Stimulated activated CD4-positive, alpha-beta T cell treated with anti-CD3 and anti-CD28 coated beads, Interleukin-15, amount 100 ng/mL, for 1 hour (primary cell): ENCODE results near the gene PCGF3.
"Not testable (repeated sequence)": the region's sequence is repeated elsewhere in the genome, so short reads cannot be mapped to it uniquely, and the experiment has no call there.

Experiments used
- DNase-seq, 2 donors: peaks; one replicate each; pipeline ENCODE4 v3.0.0-alpha.2; 2020; ENCODE audit warnings: low read depth in 1 of 2, low spot score in 1 of 2

PCGF3 gene

DNA sequence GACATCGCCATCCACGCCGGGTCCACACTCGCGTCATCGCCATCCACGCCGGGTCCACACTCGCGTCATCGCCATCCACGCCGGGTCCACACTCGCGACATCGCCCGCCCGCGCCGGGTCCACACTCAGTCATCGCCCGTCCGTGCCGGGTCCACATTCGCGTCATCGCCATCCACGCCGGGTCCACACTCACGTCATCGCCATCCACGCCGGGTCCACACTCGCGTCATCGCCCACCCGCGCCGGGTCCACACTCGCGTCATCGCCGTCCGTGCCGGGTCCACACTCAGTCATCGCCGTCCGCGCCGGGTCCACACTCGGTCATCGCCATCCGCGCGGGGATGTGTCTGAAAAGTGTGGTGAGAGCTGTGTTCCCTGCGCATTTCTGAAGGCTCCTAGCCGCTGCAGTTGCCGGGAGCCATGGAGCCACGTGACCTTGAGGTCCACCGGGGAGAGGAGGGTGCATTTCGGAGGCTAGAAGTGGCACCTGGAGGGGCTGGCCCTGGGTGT, 17.3 kb downstream of the PCGF3 start:
- no peak for DNase-seq

DNA sequence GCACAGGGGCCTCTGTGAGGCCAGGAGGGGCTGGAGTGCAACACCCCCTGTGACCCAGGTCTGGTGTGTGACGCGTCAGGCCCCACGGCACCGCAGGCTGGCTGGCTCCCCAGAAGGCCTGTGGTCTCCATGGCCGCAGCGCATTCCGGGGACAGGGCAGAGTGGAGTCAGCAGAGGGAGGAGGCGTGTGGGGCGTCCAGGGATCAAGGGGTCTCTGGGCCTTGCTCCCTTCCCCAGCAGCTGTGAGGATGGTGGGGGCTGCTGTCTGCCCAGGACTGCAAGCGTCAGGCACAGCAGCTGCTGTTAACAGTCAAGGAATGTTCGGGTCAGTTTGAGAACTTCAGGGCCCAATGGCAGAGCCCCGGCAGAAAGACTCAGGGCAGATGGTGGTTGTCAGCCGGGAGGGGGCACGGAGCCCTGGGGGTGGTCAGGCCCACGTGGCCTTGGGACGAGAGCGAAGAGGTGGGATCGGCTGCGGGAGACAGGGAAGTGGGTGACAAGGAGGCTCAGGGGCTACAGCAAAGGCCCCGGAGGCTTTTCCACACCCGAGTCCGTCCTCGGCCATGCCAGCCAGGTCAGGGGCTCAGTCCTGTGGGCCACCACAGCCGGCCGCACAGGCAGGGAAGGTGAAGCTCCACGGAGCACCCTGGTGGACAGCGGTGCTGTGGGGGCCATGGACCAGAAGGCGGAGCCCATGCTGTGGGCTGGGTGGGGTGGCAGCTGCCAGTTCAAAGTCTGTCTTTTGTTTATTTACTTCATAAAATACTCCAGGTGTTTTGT, 18.3 kb downstream of the PCGF3 start:
- DNase-seq = no peak

DNA sequence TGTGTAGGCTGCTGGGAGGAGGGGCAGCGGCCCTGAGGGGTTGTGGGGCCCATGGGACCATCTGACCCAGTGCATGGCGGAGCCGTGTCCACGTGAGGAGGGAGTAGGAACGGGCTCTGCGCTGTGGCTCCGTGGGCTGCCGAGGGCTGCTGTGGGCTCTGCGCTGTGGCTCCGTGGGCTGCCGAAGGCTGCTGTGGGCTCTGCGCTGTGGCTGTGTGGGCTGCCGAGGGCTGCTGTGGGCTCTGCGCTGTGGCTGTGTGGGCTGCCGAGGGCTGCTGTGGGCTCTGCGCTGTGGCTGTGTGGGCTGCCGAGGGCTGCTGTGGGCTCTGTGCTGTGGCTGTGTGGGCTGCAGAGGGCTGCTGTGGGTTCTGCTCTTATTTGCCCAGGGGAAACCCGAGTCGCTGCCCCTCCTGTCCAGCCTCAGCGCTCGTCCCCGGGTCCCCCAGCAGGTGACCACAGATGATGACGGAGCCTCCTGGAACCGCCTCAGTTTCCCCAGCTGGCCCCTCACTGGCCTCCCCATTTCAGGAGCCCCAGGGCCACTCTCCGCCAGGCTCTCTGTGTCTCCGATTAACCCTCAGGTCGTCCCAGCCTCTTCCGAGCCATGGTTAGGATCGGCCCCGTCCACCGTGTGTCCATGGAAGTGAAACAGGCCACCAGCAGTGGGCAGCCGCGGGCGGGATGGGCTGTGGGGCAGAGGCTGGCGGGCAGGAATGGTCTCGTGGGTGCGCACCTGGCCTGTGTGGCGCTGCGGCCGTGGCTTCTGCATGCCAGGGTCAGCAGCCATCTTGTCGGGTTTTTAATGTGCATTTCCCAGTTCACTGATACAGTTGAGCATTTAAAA, 20.0 kb downstream of the PCGF3 start:
- no peak for DNase-seq

DNA sequence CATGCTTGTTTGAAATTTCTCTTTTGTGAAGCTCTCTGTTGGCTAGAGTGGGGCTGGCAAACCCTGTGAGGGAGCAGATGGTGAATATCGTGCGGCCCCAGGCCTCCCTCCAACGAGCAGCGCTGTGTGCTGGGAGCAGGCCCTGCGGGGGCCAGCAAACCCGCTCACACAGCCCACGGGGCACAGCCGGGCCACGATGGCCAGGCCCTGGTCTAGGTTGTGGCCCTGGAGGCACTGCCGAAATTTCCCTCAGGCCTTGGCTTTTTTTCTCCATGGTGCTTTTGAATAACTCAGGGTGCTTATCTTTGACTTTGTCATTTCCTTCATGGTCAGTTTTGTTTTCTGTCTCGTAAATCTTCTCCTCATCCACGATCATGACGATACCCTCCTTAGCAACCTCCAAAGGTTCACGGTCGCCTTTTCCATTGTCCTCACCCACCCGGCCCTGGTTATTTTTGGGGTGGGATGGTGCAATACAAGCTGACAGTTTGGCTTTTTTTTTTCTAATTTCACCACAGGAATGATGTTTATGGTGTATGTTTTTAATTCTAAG, 20.7 kb downstream of the PCGF3 start:
- DNase-seq = no peak

DNA sequence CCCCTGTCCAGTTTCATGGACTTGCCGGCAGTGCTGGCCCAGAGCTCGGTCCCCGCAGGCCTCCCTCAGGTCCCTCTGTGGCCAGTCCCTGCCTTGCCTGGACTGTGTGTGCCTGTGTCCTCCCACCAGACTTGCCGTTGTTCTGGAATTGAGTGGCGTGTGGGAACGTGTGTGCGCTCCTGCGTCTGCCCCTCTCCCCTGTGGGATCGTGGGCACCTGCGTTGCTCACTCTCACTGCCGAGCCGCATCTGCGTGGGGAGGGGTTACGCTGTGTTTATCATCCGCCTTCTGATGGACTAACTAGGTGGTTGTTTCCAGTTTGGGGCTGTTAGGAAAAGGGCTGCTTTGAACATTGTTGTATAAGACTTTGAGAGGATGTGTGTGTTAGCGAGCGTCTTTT, 21.2 kb downstream of the PCGF3 start:
- DNase-seq = no peak

DNA sequence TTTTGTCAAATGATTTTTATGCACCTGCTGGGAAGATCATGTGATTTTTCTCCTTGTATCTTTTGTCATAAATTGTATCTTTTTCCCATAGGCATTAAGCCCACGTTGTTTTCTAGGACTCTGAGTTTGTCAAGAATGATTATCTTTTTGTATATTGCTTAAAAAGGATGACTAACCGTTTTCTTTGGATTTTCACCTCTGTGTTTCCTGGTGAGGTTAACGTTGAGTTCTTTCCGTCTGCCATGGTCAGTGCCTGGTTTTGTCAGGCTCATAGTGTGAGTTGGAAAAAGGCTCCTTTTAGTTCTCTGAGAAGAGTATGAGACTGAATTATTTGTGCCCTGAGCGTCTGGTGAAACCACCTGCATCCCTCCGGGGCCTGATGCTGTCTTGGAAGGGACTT, 21.9 kb downstream of the PCGF3 start:
- DNase-seq = no peak

DNA sequence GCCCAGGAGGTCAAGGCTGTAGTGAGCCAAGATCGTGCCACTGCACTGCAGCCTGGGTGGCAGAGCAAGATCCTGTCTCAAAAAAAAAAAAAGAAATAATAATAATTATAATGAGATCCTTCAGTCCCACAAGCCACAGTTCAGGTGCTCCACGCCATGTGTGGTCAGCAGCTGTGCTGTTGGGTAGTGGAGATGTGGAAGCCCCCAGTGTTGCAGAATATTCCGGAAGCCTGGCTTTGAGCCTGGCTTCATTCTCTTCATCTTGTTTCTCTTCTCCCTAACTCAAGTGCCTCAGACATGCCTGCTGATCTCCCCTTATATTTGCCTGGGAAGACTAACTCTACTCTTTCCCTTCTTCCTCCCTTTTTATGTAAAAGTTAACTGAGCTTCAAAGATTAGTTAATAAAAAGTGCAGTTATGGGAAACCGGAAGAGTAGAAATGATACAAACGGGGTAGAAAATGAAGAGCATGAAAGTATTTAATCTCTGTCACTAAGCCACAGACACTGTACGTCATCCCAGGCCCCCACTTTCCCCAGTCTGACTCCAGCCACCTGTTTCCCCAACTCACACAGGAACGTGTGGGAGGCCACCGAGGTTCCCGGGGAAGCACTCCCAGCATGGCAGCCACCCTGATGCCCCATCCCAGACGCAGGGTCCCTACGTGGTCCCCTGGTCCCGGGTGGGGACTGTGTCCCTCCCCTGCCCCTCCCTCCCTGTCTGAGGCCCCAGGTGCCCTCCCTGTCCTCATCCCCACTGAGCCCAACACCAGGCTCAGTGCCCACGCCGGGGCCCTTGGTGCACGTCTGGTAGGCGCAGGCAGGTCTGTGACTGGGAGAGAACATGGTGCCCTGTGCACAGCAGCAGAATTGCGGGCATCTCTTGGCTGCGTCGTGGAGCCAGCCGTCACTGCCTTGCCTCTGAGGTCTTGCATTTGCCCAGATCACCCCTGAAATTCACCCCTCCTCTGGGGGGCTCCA, 24.0 kb downstream of the PCGF3 start:
- DNase-seq = no peak

DNA sequence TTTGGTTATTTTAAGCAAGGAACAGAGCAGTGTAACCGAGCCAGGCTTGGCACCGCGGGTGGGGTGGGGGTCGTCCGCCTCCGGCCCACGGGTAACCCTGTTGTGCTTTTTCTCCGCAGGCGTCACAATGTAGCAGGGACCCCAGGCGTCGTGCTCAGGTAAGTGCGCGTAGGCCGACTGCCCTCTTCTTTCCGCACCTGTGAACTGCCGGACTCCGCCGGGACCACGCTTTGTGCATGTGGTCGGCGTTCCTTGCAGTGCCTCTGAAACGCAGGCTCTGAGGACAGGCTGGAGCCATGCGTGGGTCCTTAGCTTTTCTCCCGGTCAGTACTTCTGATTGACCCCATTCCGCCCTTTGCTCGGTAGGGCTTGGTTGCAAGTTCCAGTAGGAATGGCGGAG, 24.9 kb downstream of the PCGF3 start:
- DNase-seq = no peak

DNA sequence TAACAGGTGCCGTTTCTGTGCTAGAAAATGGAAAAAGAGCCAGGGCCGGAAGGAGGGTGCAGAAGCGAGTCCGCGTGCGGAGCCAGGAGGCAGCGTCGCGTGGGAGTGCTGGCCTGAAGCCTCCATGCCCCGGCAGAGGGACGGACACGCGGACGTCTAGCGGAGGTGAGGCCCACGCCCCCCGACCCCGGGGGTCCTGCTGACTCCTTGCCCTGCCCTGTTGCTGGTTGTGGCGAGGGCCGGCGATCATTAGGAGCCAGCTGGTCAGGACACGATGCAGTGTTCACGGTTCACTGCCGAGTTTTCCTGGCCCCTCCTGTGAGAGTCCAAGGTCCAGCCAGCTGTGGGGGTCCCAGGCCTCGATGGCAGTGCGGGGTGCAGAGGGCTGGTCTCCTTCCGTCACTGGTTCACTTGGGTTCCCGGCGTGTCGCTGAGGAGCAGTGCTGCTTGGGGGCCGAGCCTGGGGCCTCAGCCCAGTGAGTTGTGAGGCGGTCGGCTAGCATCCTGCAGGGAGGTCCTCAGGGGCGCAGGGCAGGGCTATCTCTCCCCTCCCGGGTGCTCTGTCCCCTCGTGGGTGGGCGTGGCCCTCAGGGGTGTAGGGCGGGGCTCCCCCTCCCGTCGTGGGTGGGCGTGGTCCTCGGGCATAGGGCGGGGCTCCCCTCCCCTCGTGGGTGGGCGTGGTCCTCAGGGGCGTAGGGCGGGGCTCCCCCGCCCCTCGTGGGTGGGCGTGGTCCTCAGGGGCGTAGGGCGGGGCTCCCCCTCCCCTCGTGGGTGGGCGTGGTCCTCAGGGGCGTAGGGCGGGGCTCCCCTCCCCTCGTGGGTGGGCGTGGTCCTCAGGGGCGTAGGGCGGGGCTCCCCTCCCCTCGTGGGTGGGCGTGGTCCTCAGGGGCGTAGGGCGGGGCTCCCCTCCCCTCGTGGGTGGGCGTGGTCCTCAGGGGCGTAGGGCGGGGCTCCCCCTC, 25.6 kb downstream of the PCGF3 start:
- not testable (repeated sequence) for DNase-seq

DNA sequence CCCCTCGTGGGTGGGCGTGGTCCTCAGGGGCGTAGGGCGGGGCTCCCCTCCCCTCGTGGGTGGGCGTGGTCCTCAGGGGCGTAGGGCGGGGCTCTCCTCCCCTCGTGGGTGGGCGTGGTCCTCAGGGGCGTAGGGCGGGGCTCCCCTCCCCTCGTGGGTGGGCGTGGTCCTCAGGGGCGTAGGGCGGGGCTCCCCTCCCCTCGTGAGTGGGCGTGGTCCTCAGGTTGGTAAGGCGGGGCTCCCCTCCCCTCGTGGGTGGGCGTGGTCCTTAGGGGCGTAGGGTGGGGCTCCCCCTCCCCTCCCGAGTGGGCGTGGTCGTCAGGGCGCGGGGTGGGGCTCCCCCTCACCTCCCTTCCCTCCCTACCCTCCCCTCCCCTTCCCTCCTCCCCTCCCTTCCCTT, 26.3 kb downstream of the PCGF3 start:
- DNase-seq = not testable (repeated sequence)

DNA sequence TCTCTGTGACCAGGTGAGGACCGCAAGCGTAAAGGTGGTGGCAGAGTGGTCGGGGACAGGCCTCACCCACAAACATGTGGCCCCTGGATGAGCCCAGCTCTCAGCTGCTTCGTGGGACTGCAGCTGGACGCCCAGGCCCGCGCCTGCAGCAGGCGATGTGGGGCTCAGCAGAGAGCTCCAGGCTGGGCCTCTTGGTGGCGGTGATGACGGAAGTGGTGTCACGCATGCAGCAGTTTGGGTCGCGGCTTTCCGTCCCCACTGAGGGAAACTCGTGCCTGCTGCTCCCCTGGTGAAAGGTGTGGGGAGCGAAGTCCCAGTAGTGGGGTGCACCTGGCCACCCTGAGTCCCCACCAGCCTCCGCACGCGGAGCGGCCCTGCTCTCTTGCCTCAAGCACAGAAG, 26.9 kb downstream of the PCGF3 start:
- no peak for DNase-seq

DNA sequence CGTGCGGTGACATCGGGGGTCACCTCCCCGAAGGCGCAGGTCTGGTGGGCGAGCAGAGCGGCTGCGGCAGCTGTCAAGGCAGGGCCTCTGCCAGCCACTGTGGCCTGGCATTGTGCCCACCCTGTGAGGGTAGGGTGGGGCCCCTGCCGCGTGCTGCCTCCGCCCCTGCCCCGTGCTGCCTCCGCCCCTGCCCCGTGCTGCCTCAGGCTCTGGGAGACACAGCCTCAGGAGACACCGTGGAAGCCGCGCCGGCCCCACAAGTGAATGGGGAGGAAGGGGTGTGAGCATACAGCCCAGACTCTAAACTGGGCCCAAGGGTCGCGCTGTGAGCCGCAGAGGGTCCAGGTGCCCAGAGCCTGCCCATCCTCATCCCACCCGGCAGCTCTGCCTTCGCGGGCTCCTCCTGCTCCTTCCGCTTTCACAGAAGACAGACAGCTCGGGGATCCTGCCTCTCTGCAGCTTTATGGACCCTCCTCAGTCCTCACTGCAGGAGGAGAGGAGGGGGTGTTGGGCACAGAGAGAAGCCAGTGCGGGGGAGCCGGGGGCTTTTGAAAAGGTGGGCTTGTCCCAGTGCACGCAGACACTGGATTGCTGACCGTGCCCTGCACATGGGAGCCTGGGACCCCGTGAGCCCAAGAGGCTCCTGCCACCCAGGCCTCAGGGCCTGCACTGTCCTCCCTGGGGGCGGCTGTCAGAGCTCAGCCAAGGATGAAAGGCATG, 27.4 kb downstream of the PCGF3 start:
- DNase-seq = no peak

DNA sequence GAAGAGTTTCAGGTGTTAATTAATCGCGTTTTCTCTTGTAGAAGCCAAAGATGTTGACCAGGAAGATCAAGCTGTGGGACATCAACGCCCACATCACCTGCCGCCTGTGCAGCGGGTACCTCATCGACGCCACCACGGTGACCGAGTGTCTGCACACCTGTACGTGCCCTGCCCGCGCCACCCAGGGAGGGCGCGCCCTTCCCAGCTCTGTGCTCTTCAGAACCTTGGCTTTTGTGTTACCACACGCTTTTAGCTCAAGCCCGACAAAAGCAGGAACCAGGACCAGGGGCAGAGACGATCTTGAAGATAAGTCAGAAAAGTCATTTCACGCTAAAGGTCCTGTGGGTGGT, 28.0 kb downstream of the PCGF3 start:
- DNase-seq = no peak

DNA sequence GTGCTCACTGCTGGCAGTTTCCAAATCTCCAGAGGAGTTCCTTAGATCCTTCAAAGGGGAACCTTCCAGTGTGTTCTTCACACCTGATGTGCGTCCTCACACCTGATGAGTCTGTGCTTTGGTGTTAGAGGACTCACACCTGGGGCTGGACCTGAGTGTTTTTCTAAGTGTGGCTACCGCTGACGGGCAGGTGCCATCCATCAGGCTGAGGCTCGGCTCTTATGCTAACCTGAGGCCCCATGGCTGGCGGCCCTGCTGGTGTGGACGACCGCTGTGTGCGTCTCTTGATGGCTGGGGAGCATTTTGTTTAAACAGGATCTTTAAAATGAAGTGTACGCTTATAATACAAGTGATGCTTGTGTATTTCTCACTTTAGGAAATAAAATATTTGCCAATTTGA, 28.4 kb downstream of the PCGF3 start:
- DNase-seq = no peak

DNA sequence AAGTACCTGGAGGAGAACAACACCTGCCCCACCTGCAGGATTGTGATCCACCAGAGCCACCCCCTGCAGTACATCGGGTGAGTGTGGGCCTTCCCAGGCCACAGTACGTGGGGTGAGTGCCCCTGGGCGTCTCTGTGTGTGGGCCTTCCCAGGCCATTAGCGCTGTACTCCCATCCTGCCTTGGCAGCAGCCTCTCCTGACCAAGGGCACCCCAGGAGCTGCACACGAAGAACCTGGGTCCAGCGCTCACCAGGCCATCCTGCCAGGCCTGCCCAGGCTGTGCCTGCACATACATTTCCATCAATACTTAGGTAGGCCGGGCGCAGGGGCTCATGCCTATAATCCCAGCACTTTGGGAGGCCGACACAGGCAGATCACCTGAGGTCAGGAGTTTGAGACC, 29.3 kb downstream of the PCGF3 start:
- DNase-seq = no peak

DNA sequence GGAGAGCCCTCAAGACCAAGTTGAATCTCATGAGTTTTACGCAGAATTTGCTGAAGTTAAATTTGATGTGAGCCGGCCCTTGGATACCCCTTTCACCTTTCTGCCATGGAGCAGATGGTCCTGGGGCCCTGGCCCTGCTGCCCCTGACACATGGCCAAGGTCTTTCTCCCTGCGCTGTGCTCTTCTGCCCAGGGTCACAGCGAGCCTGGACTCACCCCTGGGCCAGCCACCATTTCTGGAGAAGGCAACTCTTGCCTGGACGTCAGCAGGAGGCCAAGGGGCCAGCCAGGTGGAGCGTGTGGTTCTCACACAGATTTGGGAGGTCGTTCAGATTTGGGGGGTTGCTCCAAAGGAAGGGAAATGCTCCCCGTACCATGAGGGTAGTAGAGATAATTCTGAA, 30.0 kb downstream of the PCGF3 start:
- DNase-seq = no peak

DNA sequence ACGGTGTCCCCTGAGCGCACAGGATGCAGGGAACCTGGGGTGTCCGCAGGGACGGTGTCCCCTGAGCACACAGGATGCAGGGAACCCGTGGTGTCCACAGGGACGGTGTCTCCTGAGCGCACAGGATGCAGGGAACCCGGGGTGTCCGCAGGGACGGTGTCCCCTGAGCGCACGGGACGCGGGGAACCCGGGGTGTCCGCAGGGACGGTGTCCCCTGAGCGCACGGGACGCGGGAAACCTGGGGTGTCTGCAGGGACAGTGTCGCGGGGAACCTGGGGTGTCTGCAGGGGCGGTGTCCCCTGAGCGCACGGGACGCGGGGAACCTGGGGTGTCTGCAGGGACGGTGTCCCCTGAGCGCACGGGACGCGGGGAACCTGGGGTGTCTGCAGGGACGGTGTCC, 30.9 kb downstream of the PCGF3 start:
- DNase-seq = not testable (repeated sequence)

DNA sequence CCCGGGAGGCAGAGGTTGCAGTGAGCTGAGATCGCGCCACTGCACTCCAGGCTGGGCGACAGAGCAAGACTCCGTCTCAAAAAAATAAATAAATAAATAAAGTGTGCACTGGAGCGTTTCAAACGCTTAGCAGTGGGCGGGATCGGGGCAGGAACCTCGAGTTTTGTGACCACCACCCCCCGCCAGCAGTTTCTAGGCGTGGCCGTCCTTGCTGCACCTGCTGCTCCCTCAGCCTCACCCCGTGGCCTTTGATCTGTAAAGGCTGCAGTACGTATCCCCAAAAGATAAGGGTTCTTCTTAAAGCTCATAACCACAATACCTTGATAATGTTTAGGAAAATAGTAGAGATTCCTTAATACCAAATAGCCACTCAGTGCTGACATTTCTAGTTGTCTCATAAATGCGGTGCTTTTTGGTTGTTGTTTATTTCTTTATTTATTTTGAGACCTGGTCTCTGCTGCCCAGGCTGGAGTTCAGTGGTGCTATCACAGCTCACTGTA, 33.2 kb downstream of the PCGF3 start:
- DNase-seq = no peak

DNA sequence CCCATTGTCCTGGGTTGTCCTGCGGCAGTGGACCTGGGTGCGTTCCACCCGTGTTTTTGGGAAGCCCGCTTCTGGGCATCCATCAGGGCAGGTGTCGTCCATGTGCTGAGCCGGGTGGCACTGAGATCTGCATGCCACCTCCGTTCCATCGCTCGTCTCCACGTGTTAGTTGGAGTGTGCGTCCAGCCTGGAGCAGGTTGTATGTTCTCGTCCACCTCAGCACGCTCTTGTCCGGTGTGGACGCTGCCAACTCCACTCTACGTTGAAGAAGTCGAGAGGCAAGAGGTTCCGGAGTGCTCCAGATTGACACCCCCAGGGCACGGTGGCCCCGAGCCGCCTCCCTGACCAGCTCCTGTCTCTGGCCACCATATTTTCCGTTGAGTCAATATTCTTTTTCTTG, 33.9 kb downstream of the PCGF3 start:
- no peak for DNase-seq
